WTC11 (cell line): ENCODE data around the gene VPS8.

Experiments
- ATF3 ChIP-seq: sonication (generic); formaldehyde crosslinking; conservative IDR thresholded peaks from 2 replicates; pipeline ENCODE4 v1.8.1; 2022; ENCODE audit warnings: mild to moderate bottlenecking, missing genetic modification reagents
- CBFB ChIP-seq: sonication (generic); formaldehyde crosslinking; IDR thresholded peaks from 2 replicates; pipeline ENCODE4 v1.8.1; 2022; ENCODE audit warnings: mild to moderate bottlenecking, low read depth, missing genetic modification reagents
- CTCF ChIP-seq: fragments of 200-600 bp; IDR thresholded peaks from 2 replicates; pipeline ENCODE4 v1.8.0; 2022; ENCODE audit warnings: antibody characterized with exemption
- ELF4 ChIP-seq: sonication (generic); formaldehyde crosslinking; IDR thresholded peaks from 2 replicates; pipeline ENCODE4 v1.8.1; 2022; ENCODE audit warnings: low read depth, mild to moderate bottlenecking, moderate library complexity, missing genetic modification reagents
- GABPB1 ChIP-seq: sonication (generic); formaldehyde crosslinking; IDR thresholded peaks from 2 replicates; pipeline ENCODE4 v1.8.1; 2023; ENCODE audit warnings: mild to moderate bottlenecking, missing genetic modification reagents
- IRF2 ChIP-seq: sonication (generic); formaldehyde crosslinking; IDR thresholded peaks from 2 replicates; pipeline ENCODE4 v1.8.0; 2022; ENCODE audit warnings: low read depth, missing genetic modification reagents, borderline replicate concordance
- KAT7 ChIP-seq: sonication (generic); formaldehyde crosslinking; IDR thresholded peaks from 2 replicates; pipeline ENCODE4 v1.8.1; 2023; ENCODE audit warnings: missing genetic modification reagents, mild to moderate bottlenecking, borderline replicate concordance
- NFE2L1 ChIP-seq: sonication (generic); formaldehyde crosslinking; IDR thresholded peaks from 2 replicates; pipeline ENCODE4 v1.8.1; 2023; ENCODE audit warnings: missing genetic modification reagents
- RORB ChIP-seq: fragments of 250-450 bp; sonication (Bioruptor Pico); IDR thresholded peaks from 2 replicates; pipeline ENCODE4 v1.9.0; 2021; ENCODE audit warnings: mild to moderate bottlenecking
- TCF7 ChIP-seq: sonication (generic); formaldehyde crosslinking; IDR thresholded peaks from 2 replicates; pipeline ENCODE4 v1.8.0; 2022; ENCODE audit warnings: mild to moderate bottlenecking, low read depth, missing genetic modification reagents, moderate library complexity
- ZNF281 ChIP-seq: sonication (generic); formaldehyde crosslinking; IDR thresholded peaks from 2 replicates; pipeline ENCODE4 v1.8.0; 2023; ENCODE audit warnings: mild to moderate bottlenecking, missing genetic modification reagents

- TF ChIP-seq CTCF (no peak), RORB (CRISPR knock-in tag) (no peak), ELF4 (CRISPR knock-in tag) (no peak), KAT7 (CRISPR knock-in tag) (no peak), CBFB (CRISPR knock-in tag) (no peak), NFE2L1 (CRISPR knock-in tag) (no peak), IRF2 (CRISPR knock-in tag) (no peak), TCF7 (CRISPR knock-in tag) (no peak), GABPB1 (no peak), ATF3 (CRISPR knock-in tag) (no peak), ZNF281 (CRISPR knock-in tag) (no peak)
Measured at GRCh38 chr3:184952671-184953070, 140.7 kb downstream of the VPS8 start.
